Ectodermal cell (in vitro differentiated cells): ENCODE measurements around the gene TSPAN14.

Experiments used
- H3K27ac ChIP-seq: 2 replicates; pipeline ENCODE4 v1.7.0; 2013; ENCODE audit warnings: mild to moderate bottlenecking, low read depth, low read length; ENCODE audit not compliant: insufficient read depth, poor library complexity, severe bottlenecking
- H3K27me3 ChIP-seq: 2 replicates; pipeline ENCODE4 v1.7.0; 2013; ENCODE audit warnings: mild to moderate bottlenecking, low read length; ENCODE audit not compliant: insufficient read depth, control insufficient read depth, poor library complexity, severe bottlenecking
- H3K36me3 ChIP-seq: one replicate; pipeline ENCODE4 v1.7.0; 2013; ENCODE audit warnings: low read length; ENCODE audit not compliant: control insufficient read depth, insufficient read depth
- H3K4me1 ChIP-seq: one replicate; pipeline ENCODE4 v1.7.0; 2013; ENCODE audit warnings: low read length; ENCODE audit not compliant: control insufficient read depth, insufficient read depth
- H3K4me3 ChIP-seq: 2 replicates; pipeline ENCODE4 v1.7.0; 2013; ENCODE audit warnings: low read depth, low read length, control low read depth; ENCODE audit not compliant: insufficient read depth
- H3K9me3 ChIP-seq: 2 replicates; pipeline ENCODE4 v1.7.0; 2013; ENCODE audit warnings: mild to moderate bottlenecking, low read length, moderate library complexity; ENCODE audit not compliant: control insufficient read depth
- WGBS, 2 experiments: methylation state at CpG; one replicate each; pipeline ENCODE4 v1.1.7; 2013; ENCODE audit warnings: missing lambda C conversion rate in 2 of 2; 5-methylcytosine and 5-hydroxymethylcytosine counted together

Gene TSPAN14

GRCh38 chr10:80421707-80422536, 32.2 kb upstream of the TSPAN14 start:
- Histone ChIP-seq H3K27me3 (no peaks in the 10 kb centered on the region), H3K4me1 (peaks cover 6% of the 10 kb centered on the region), H3K27ac (no peak overlapping the region), H3K4me3 (no peak overlapping the region), H3K9me3 (no peaks in the 10 kb centered on the region), H3K36me3 (peaks cover 27% of the 10 kb centered on the region)
- 90 to 93% methylated on average over 7 to 8 of the region's 8 CpGs for WGBS, 2 experiments

GRCh38 chr10:80425901-80426300, 28.2 kb upstream of the TSPAN14 start:
- Histone ChIP-seq H3K27me3 (no peaks in the 10 kb centered on the region), H3K9me3 (no peaks in the 10 kb centered on the region), H3K36me3 (peaks cover 56% of the 10 kb centered on the region), H3K4me1 (no peaks in the 10 kb centered on the region), H3K27ac (no peak overlapping the region), H3K4me3 (no peak overlapping the region)
- 97 to 98% methylated on average over 2 of the region's 2 CpGs for WGBS, 2 experiments

- WGBS, 2 experiments, result 95 to 97% methylated on average over 2 of the region's 2 CpGs
- peaks cover 58% of the 10 kb centered on the region for H3K36me3 ChIP-seq
- no peak overlapping the region for H3K4me3 ChIP-seq
- no peaks in the 10 kb centered on the region for H3K27me3 ChIP-seq
- no peak overlapping the region for H3K27ac ChIP-seq
- no peaks in the 10 kb centered on the region for H3K9me3 ChIP-seq
- no peaks in the 10 kb centered on the region for H3K4me1 ChIP-seq
Measured at GRCh38 chr10:80427541-80427940, 26.6 kb upstream of the TSPAN14 start.

- WGBS, 2 experiments, result 95 to 97% methylated on average over 9 of the region's 9 CpGs
- Histone ChIP-seq H3K36me3 (peaks cover 53% of the 10 kb centered on the region), H3K27ac (no peak overlapping the region), H3K27me3 (no peaks in the 10 kb centered on the region), H3K4me1 (no peaks in the 10 kb centered on the region), H3K9me3 (no peaks in the 10 kb centered on the region), H3K4me3 (no peak overlapping the region)
Measured at GRCh38 chr10:80429521-80429973, 24.6 kb upstream of the TSPAN14 start.

- Histone ChIP-seq H3K9me3 (no peaks in the 10 kb centered on the region), H3K27ac (no peak overlapping the region), H3K36me3 (peaks cover 33% of the 10 kb centered on the region), H3K4me3 (no peak overlapping the region), H3K4me1 (no peaks in the 10 kb centered on the region), H3K27me3 (no peaks in the 10 kb centered on the region)
- 86 to 91% methylated on average over 3 of the region's 3 CpGs for WGBS, 2 experiments
Measured at GRCh38 chr10:80433134-80433533, 21.0 kb upstream of the TSPAN14 start.

GRCh38 chr10:80436446-80437098, 17.5 kb upstream of the TSPAN14 start:
- H3K27ac ChIP-seq, result no peak overlapping the region

GRCh38 chr10:80437227-80437626, 16.9 kb upstream of the TSPAN14 start:
- 63 to 66% methylated on average over 2 of the region's 2 CpGs for WGBS, 2 experiments
- no peaks in the 10 kb centered on the region for H3K27me3 ChIP-seq

More at GRCh38 chr10:80436446-80437098, 17.5 kb upstream of the TSPAN14 start:
- H3K4me1 ChIP-seq, result no peaks in the 10 kb centered on the region
- no peak overlapping the region for H3K4me3 ChIP-seq
- H3K9me3 ChIP-seq, result no peaks in the 10 kb centered on the region
- peaks cover 11% of the 10 kb centered on the region for H3K36me3 ChIP-seq
- no peaks in the 10 kb centered on the region for H3K27me3 ChIP-seq
- WGBS, 2 experiments, result 88 to 92% methylated on average over 6 of the region's 6 CpGs

GRCh38 chr10:80441831-80442230, 12.3 kb upstream of the TSPAN14 start:
- no peak overlapping the region for H3K27ac ChIP-seq
- no peak overlapping the region for H3K4me3 ChIP-seq
- H3K9me3 ChIP-seq, result no peaks in the 10 kb centered on the region
- WGBS, 2 experiments, result 95% methylated on average over 8 of the region's 8 CpGs
- H3K27me3 ChIP-seq, result no peaks in the 10 kb centered on the region
- H3K36me3 ChIP-seq, result no peaks in the 10 kb centered on the region
- peaks cover 11% of the 10 kb centered on the region for H3K4me1 ChIP-seq

More at GRCh38 chr10:80437227-80437626, 16.9 kb upstream of the TSPAN14 start:
- no peaks in the 10 kb centered on the region for H3K9me3 ChIP-seq
- no peaks in the 10 kb centered on the region for H3K4me1 ChIP-seq
- H3K27ac ChIP-seq, result no peak overlapping the region
- H3K36me3 ChIP-seq, result peaks cover 8% of the 10 kb centered on the region
- no peak overlapping the region for H3K4me3 ChIP-seq

GRCh38 chr10:80442879-80443278, 11.2 kb upstream of the TSPAN14 start:
- Histone ChIP-seq H3K27me3 (no peaks in the 10 kb centered on the region), H3K4me1 (peaks cover 11% of the 10 kb centered on the region), H3K9me3 (no peaks in the 10 kb centered on the region), H3K4me3 (no peak overlapping the region), H3K27ac (no peak overlapping the region), H3K36me3 (no peaks in the 10 kb centered on the region)
- WGBS, 2 experiments, result 92 to 97% methylated on average over 3 of the region's 3 CpGs

- no peaks in the 10 kb centered on the region for H3K36me3 ChIP-seq
- H3K27ac ChIP-seq, result no peak overlapping the region
- 80 to 83% methylated on average over 6 of the region's 6 CpGs for WGBS, 2 experiments
Measured at GRCh38 chr10:80443531-80443974, 10.6 kb upstream of the TSPAN14 start.

More at GRCh38 chr10:80443531-80443974, 10.6 kb upstream of the TSPAN14 start:
- Histone ChIP-seq H3K4me3 (no peak overlapping the region), H3K4me1 (peaks cover 11% of the 10 kb centered on the region), H3K27me3 (no peaks in the 10 kb centered on the region), H3K9me3 (no peaks in the 10 kb centered on the region)
